ENCODE measurements around the gene TP53TG5. TPM values are rescaled to one million over a fixed set of nuclear protein-coding genes. Genes with fewer than 3 reads are reported as not detected.

Gene TP53TG5
- total and polyA plus RNA-seq, 2 experiments from 2014 or later, result not detected

DNA sequence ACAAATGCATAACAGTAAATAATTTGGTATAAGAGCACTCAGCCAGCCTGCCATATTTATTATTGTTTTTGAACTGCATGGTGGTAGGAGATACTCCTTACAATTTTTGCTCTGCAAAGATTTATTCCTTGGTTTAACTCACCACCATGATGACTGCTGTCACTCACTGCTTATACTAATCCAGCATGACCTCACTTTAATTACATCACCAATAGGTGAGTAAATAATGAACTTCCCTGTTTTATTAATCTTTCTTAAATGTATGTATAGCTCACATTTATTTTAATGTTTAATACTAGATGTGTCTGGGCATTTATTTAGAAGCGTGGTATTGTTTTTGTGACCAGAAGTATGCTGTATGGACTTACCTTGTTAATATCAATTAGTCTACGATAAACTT is 12.8 kb upstream of the TP53TG5 start:
- Histone ChIP-seq H3K79me2 (replicated peaks; ENCODE audit: insufficient read depth) (no peaks in the 10 kb centered on the region), H3K4me2 (no peak overlapping the region), H3K27me3 (ENCODE audit: insufficient read depth) (no peaks in the 10 kb centered on the region), H4K20me1 (replicated peaks; ENCODE audit: insufficient read depth) (no peaks in the 10 kb centered on the region), H3K9me2 (ENCODE audit: insufficient read depth) (no peaks in the 10 kb centered on the region), H3K36me3 (ENCODE audit: insufficient read depth) (no peaks in the 10 kb centered on the region), H3K4me1 (ENCODE audit: insufficient read depth) (no peaks in the 10 kb centered on the region), H3K27ac (ENCODE audit: low read depth) (no peak overlapping the region), H3F3A (replicated peaks; ENCODE audit: low read depth) (no peaks in the 10 kb centered on the region), H2AFZ (no peak overlapping the region), H3K4me3 (no peak overlapping the region)
- Mint-ChIP-seq H3K4me1 (no peaks in the 10 kb centered on the region), H3K27me3 (ENCODE audit: insufficient read depth, low read depth, poor library complexity) (no peaks in the 10 kb centered on the region), H3K36me3 (ENCODE audit: low read depth) (no peaks in the 10 kb centered on the region), H3K9me3 (no peaks in the 10 kb centered on the region), H3K4me3 (no peak overlapping the region), H3K27ac (no peak overlapping the region)
- no peak for TF ChIP-seq JUNB (IDR thresholded peaks at IDR 0.05; ENCODE audit: unreplicated experiment)
- TF ChIP-seq, protein P1, sequence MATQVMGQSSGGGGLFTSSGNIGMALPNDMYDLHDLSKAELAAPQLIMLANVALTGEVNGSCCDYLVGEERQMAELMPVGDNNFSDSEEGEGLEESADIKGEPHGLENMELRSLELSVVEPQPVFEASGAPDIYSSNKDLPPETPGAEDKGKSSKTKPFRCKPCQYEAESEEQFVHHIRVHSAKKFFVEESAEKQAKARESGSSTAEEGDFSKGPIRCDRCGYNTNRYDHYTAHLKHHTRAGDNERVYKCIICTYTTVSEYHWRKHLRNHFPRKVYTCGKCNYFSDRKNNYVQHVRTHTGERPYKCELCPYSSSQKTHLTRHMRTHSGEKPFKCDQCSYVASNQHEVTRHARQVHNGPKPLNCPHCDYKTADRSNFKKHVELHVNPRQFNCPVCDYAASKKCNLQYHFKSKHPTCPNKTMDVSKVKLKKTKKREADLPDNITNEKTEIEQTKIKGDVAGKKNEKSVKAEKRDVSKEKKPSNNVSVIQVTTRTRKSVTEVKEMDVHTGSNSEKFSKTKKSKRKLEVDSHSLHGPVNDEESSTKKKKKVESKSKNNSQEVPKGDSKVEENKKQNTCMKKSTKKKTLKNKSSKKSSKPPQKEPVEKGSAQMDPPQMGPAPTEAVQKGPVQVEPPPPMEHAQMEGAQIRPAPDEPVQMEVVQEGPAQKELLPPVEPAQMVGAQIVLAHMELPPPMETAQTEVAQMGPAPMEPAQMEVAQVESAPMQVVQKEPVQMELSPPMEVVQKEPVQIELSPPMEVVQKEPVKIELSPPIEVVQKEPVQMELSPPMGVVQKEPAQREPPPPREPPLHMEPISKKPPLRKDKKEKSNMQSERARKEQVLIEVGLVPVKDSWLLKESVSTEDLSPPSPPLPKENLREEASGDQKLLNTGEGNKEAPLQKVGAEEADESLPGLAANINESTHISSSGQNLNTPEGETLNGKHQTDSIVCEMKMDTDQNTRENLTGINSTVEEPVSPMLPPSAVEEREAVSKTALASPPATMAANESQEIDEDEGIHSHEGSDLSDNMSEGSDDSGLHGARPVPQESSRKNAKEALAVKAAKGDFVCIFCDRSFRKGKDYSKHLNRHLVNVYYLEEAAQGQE (IDR thresholded peaks at IDR 0.05; ENCODE audit: unreplicated experiment), result no peak
- no peak for TF ChIP-seq ZNF331 (CRISPR knock-in tag; IDR thresholded peaks at IDR 0.05; ENCODE audit: low read depth)
- no peak for TF ChIP-seq EZH2 (IDR thresholded peaks at IDR 0.05; ENCODE audit: low read depth, unreplicated experiment)
- TF ChIP-seq, protein P2, sequence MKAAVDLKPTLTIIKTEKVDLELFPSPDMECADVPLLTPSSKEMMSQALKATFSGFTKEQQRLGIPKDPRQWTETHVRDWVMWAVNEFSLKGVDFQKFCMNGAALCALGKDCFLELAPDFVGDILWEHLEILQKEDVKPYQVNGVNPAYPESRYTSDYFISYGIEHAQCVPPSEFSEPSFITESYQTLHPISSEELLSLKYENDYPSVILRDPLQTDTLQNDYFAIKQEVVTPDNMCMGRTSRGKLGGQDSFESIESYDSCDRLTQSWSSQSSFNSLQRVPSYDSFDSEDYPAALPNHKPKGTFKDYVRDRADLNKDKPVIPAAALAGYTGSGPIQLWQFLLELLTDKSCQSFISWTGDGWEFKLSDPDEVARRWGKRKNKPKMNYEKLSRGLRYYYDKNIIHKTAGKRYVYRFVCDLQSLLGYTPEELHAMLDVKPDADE (IDR thresholded peaks at IDR 0.05), result no peak
- TF ChIP-seq STAT1 (IDR thresholded peaks at IDR 0.05; ENCODE audit: unreplicated experiment), result no peak
- TF ChIP-seq EZH2phosphoT487 (IDR thresholded peaks at IDR 0.05; ENCODE audit: unreplicated experiment), result no peak
- TF ChIP-seq POLR2AphosphoS5 (IDR thresholded peaks at IDR 0.05; ENCODE audit: low read depth), result no peak
- TF ChIP-seq, protein P3, sequence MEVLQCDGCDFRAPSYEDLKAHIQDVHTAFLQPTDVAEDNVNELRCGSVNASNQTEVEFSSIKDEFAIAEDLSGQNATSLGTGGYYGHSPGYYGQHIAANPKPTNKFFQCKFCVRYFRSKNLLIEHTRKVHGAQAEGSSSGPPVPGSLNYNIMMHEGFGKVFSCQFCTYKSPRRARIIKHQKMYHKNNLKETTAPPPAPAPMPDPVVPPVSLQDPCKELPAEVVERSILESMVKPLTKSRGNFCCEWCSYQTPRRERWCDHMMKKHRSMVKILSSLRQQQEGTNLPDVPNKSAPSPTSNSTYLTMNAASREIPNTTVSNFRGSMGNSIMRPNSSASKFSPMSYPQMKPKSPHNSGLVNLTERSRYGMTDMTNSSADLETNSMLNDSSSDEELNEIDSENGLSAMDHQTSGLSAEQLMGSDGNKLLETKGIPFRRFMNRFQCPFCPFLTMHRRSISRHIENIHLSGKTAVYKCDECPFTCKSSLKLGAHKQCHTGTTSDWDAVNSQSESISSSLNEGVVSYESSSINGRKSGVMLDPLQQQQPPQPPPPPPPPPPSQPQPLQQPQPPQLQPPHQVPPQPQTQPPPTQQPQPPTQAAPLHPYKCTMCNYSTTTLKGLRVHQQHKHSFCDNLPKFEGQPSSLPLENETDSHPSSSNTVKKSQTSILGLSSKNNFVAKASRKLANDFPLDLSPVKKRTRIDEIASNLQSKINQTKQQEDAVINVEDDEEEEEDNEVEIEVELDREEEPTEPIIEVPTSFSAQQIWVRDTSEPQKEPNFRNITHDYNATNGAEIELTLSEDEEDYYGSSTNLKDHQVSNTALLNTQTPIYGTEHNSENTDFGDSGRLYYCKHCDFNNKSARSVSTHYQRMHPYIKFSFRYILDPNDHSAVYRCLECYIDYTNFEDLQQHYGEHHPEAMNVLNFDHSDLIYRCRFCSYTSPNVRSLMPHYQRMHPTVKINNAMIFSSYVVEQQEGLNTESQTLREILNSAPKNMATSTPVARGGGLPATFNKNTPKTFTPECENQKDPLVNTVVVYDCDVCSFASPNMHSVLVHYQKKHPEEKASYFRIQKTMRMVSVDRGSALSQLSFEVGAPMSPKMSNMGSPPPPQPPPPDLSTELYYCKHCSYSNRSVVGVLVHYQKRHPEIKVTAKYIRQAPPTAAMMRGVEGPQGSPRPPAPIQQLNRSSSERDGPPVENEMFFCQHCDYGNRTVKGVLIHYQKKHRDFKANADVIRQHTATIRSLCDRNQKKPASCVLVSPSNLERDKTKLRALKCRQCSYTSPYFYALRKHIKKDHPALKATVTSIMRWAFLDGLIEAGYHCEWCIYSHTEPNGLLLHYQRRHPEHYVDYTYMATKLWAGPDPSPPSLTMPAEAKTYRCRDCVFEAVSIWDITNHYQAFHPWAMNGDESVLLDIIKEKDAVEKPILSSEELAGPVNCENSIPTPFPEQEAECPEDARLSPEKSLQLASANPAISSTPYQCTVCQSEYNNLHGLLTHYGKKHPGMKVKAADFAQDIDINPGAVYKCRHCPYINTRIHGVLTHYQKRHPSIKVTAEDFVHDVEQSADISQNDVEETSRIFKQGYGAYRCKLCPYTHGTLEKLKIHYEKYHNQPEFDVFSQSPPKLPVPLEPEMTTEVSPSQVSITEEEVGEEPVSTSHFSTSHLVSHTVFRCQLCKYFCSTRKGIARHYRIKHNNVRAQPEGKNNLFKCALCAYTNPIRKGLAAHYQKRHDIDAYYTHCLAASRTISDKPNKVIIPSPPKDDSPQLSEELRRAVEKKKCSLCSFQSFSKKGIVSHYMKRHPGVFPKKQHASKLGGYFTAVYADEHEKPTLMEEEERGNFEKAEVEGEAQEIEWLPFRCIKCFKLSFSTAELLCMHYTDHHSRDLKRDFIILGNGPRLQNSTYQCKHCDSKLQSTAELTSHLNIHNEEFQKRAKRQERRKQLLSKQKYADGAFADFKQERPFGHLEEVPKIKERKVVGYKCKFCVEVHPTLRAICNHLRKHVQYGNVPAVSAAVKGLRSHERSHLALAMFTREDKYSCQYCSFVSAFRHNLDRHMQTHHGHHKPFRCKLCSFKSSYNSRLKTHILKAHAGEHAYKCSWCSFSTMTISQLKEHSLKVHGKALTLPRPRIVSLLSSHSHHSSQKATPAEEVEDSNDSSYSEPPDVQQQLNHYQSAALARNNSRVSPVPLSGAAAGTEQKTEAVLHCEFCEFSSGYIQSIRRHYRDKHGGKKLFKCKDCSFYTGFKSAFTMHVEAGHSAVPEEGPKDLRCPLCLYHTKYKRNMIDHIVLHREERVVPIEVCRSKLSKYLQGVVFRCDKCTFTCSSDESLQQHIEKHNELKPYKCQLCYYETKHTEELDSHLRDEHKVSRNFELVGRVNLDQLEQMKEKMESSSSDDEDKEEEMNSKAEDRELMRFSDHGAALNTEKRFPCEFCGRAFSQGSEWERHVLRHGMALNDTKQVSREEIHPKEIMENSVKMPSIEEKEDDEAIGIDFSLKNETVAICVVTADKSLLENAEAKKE (CRISPR knock-in tag; IDR thresholded peaks at IDR 0.05), result no peak
- TF ChIP-seq, protein P4, sequence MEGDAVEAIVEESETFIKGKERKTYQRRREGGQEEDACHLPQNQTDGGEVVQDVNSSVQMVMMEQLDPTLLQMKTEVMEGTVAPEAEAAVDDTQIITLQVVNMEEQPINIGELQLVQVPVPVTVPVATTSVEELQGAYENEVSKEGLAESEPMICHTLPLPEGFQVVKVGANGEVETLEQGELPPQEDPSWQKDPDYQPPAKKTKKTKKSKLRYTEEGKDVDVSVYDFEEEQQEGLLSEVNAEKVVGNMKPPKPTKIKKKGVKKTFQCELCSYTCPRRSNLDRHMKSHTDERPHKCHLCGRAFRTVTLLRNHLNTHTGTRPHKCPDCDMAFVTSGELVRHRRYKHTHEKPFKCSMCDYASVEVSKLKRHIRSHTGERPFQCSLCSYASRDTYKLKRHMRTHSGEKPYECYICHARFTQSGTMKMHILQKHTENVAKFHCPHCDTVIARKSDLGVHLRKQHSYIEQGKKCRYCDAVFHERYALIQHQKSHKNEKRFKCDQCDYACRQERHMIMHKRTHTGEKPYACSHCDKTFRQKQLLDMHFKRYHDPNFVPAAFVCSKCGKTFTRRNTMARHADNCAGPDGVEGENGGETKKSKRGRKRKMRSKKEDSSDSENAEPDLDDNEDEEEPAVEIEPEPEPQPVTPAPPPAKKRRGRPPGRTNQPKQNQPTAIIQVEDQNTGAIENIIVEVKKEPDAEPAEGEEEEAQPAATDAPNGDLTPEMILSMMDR (conservative IDR thresholded peaks at IDR 0.05; ENCODE audit: low read depth in 2 of 2), result no peak
- TF ChIP-seq CREB1 (CRISPR knock-in tag; IDR thresholded peaks at IDR 0.05; ENCODE audit: low read depth), result no peak
- TF ChIP-seq NANOG (IDR thresholded peaks at IDR 0.05; ENCODE audit: borderline replicate concordance), result no peak
- TF ChIP-seq ZNF114 (CRISPR knock-in tag; IDR thresholded peaks at IDR 0.05), result no peak
- ATAC-seq (no peak), DNase-seq (ENCODE audit: low spot score) (no peak)

Measured in GM23338 (cell line).